Testis (tissue), 3 donors: ENCODE results near the gene KRT39. TPM values are rescaled to one million over a fixed set of nuclear protein-coding genes. Genes with fewer than 3 reads are reported as not detected.

Source experiments
- DNase-seq: peaks from one replicate; pipeline ENCODE4 v3.0.0-alpha.2; 2019
- H3K27ac ChIP-seq, 2 donors: fragments of 200-600 bp; sonication (generic); one replicate each; pipeline ENCODE4 v1.5.1; 2019
- H3K27me3 ChIP-seq: fragments of 200-600 bp; sonication (generic); one replicate; pipeline ENCODE4 v1.5.1; 2019
- H3K36me3 ChIP-seq: fragments of 200-600 bp; sonication (generic); one replicate; pipeline ENCODE4 v1.5.1; 2017; ENCODE audit warnings: low read depth; ENCODE audit errors: missing control alignments
- H3K4me1 ChIP-seq: fragments of 200-600 bp; sonication (generic); one replicate; pipeline ENCODE4 v1.5.1; 2019
- H3K4me3 ChIP-seq, 2 donors: fragments of 200-600 bp; sonication (generic); one replicate each; pipeline ENCODE4 v1.5.1; 2017 to 2019
- H3K9me3 ChIP-seq: fragments of 200-600 bp; sonication (generic); one replicate; pipeline ENCODE4 v1.5.1; 2017
- CTCF ChIP-seq, 3 experiments: fragments of 450-650 bp in 2 of 3; fragments of 200-600 bp in 1 of 3; sonication (generic) in 1 of 3; IDR thresholded peaks; one replicate each; pipeline ENCODE4 v1.5.1; 2016 to 2019; ENCODE audit warnings: antibody characterized with exemption in 3 of 3, mild to moderate bottlenecking in 2 of 3, moderate library complexity in 1 of 3
- POLR2A ChIP-seq: fragments of 450-650 bp; IDR thresholded peaks from one replicate; pipeline ENCODE4 v1.6.1; 2017; ENCODE audit warnings: antibody characterized with exemption, mild to moderate bottlenecking, moderate library complexity
- WGBS, 2 donors: methylation state at CpG; one replicate each; pipeline ENCODE4 v1.1.5; 2018; 5-methylcytosine and 5-hydroxymethylcytosine counted together
- intact Hi-C: fragments of 100-400 bp; cut with DNase I; formaldehyde crosslinking; loops from one replicate; pipeline ENCODE4 v1.15.1; 2023; ENCODE audit warnings: low total_unique reads
- polyA plus RNA-seq: library from polyadenylated mRNA; stranded (reverse); fragments of 350-450 nt; fragmentation: Illumina TruSeq; extraction: RNeasy Lipid Tissue Mini Kit (QIAGEN cat#74804); gene quantifications from one replicate; pipeline ENCODE4 v1.2.3, GENCODE V29; 2014; ENCODE audit warnings: low read depth, low replicate concordance; ENCODE audit not compliant: insufficient read depth
- total RNA-seq, 2 donors: library from RNA; depleted of rRNA; stranded (reverse); fragments of >200 nt; gene quantifications; one replicate each; pipeline ENCODE4 v1.2.3, GENCODE V29; 2016

The KRT39 gene
- total and polyA plus RNA-seq, 3 donors from 2014 or later: not detected

GRCh38 chr17:40956401-40957254, 10.1 kb downstream of the KRT39 start:
- Histone ChIP-seq H3K4me3 (no peak overlapping the region), H3K36me3 (no peaks in the 10 kb centered on the region), H3K27ac (no peak overlapping the region), H3K9me3 (no peaks in the 10 kb centered on the region), H3K27me3 (no peaks in the 10 kb centered on the region), H3K4me1 (no peaks in the 10 kb centered on the region)
- DNase-seq: no peak
- TF ChIP-seq POLR2A (no peak), CTCF (IDR thresholded peaks at IDR 0.05) (no peak)
- 77 to 84% methylated on average over 8 of the region's 8 CpGs for WGBS, 2 donors
- intact Hi-C loops: no loop called here

GRCh38 chr17:40953881-40954280, 12.9 kb downstream of the KRT39 start:
- H3K4me3 ChIP-seq: no peak overlapping the region
- no peaks in the 10 kb centered on the region for H3K36me3 ChIP-seq
- H3K9me3 ChIP-seq: no peaks in the 10 kb centered on the region
- no peaks in the 10 kb centered on the region for H3K27me3 ChIP-seq
- peak; percentile 23 for DNase-seq
- peaks cover under 1% of the 10 kb centered on the region for H3K4me1 ChIP-seq
- TF ChIP-seq CTCF (IDR thresholded peaks at IDR 0.05): no peak
- no peak for TF ChIP-seq POLR2A
- no peak overlapping the region for H3K27ac ChIP-seq
- intact Hi-C loops: no loop called here
- WGBS, 2 donors: 72 to 75% methylated on average over 2 of the region's 2 CpGs

- Histone ChIP-seq H3K4me3 (no peak overlapping the region), H3K36me3 (no peaks in the 10 kb centered on the region), H3K27ac (no peak overlapping the region), H3K4me1 (peaks cover 3% of the 10 kb centered on the region), H3K9me3 (no peaks in the 10 kb centered on the region), H3K27me3 (no peaks in the 10 kb centered on the region)
- intact Hi-C loops: no loop called here
- 70 to 93% methylated on average over 1 of the region's 1 CpG for WGBS, 2 donors
- DNase-seq: no peak
- no peak for TF ChIP-seq CTCF (IDR thresholded peaks at IDR 0.05)
- no peak for TF ChIP-seq POLR2A
Observed at GRCh38 chr17:40952661-40953060, 14.1 kb downstream of the KRT39 start.

- TF ChIP-seq POLR2A (no peak), CTCF (IDR thresholded peaks at IDR 0.05) (no peak)
- no peaks in the 10 kb centered on the region for H3K9me3 ChIP-seq
- H3K36me3 ChIP-seq: no peaks in the 10 kb centered on the region
- no peak overlapping the region for H3K27ac ChIP-seq
- peaks cover 3% of the 10 kb centered on the region for H3K4me1 ChIP-seq
- no peak overlapping the region for H3K4me3 ChIP-seq
- intact Hi-C loops: no loop called here
- DNase-seq: no peak
- H3K27me3 ChIP-seq: no peaks in the 10 kb centered on the region
- 89 to 94% methylated on average over 2 of the region's 2 CpGs for WGBS, 2 donors
Observed at GRCh38 chr17:40952154-40952553, 14.6 kb downstream of the KRT39 start.
